ENCODE data around the gene SLC24A5.

The SLC24A5 gene

DNA sequence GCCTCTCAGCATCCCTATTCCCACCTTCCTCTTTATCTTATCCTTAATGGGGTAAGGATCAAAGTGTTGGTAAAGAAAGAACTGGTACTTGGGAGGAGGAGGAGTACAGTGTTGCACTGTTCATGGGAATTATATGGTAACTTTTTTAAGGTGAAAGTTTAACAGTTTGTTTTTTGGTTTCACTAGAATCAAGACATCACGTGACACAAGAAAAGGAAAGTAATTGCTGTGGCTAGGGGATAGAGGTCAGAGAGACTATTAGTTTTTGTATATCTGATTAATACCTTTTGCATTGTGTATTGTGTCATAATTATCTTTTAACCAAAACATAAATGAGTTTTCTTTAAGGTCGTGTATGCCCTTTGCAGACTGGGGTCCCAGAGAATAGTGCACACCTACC is 23.5 kb upstream of the SLC24A5 start:
- no peak for TF ChIP-seq NFIC (IDR thresholded peaks at IDR 0.05)
- no peak for TF ChIP-seq EP300 (IDR thresholded peaks at IDR 0.05; ENCODE audit: borderline replicate concordance)
- TF ChIP-seq TCF12 (IDR thresholded peaks at IDR 0.05; ENCODE audit: low read depth), result no peak
- TF ChIP-seq FOXM1 (IDR thresholded peaks at IDR 0.05; ENCODE audit: borderline replicate concordance, low read depth), result no peak
- no peak for TF ChIP-seq ZBTB7A (IDR thresholded peaks at IDR 0.05; ENCODE audit: low read depth)
- no peak for TF ChIP-seq RAD21 (IDR thresholded peaks at IDR 0.05; ENCODE audit: low read depth)
- no peak for TF ChIP-seq CEBPB (IDR thresholded peaks at IDR 0.05)
- TF ChIP-seq TEAD4 (IDR thresholded peaks at IDR 0.05), result no peak
- TF ChIP-seq EGR1 (IDR thresholded peaks at IDR 0.05), result no peak
- TF ChIP-seq, protein P1, sequence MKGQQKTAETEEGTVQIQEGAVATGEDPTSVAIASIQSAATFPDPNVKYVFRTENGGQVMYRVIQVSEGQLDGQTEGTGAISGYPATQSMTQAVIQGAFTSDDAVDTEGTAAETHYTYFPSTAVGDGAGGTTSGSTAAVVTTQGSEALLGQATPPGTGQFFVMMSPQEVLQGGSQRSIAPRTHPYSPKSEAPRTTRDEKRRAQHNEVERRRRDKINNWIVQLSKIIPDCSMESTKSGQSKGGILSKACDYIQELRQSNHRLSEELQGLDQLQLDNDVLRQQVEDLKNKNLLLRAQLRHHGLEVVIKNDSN (IDR thresholded peaks at IDR 0.05), result no peak
- TF ChIP-seq CREB1 (IDR thresholded peaks at IDR 0.05; ENCODE audit: low read depth), result no peak
- no peak for TF ChIP-seq TAF1 (IDR thresholded peaks at IDR 0.05; ENCODE audit: low read depth)
- TF ChIP-seq, protein P2, sequence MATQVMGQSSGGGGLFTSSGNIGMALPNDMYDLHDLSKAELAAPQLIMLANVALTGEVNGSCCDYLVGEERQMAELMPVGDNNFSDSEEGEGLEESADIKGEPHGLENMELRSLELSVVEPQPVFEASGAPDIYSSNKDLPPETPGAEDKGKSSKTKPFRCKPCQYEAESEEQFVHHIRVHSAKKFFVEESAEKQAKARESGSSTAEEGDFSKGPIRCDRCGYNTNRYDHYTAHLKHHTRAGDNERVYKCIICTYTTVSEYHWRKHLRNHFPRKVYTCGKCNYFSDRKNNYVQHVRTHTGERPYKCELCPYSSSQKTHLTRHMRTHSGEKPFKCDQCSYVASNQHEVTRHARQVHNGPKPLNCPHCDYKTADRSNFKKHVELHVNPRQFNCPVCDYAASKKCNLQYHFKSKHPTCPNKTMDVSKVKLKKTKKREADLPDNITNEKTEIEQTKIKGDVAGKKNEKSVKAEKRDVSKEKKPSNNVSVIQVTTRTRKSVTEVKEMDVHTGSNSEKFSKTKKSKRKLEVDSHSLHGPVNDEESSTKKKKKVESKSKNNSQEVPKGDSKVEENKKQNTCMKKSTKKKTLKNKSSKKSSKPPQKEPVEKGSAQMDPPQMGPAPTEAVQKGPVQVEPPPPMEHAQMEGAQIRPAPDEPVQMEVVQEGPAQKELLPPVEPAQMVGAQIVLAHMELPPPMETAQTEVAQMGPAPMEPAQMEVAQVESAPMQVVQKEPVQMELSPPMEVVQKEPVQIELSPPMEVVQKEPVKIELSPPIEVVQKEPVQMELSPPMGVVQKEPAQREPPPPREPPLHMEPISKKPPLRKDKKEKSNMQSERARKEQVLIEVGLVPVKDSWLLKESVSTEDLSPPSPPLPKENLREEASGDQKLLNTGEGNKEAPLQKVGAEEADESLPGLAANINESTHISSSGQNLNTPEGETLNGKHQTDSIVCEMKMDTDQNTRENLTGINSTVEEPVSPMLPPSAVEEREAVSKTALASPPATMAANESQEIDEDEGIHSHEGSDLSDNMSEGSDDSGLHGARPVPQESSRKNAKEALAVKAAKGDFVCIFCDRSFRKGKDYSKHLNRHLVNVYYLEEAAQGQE (IDR thresholded peaks at IDR 0.05; ENCODE audit: low read depth), result no peak
- no peak for TF ChIP-seq YY1 (IDR thresholded peaks at IDR 0.05; ENCODE audit: low read depth)
- TF ChIP-seq, protein P3, sequence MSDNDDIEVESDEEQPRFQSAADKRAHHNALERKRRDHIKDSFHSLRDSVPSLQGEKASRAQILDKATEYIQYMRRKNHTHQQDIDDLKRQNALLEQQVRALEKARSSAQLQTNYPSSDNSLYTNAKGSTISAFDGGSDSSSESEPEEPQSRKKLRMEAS (IDR thresholded peaks at IDR 0.05), result no peak

DNA sequence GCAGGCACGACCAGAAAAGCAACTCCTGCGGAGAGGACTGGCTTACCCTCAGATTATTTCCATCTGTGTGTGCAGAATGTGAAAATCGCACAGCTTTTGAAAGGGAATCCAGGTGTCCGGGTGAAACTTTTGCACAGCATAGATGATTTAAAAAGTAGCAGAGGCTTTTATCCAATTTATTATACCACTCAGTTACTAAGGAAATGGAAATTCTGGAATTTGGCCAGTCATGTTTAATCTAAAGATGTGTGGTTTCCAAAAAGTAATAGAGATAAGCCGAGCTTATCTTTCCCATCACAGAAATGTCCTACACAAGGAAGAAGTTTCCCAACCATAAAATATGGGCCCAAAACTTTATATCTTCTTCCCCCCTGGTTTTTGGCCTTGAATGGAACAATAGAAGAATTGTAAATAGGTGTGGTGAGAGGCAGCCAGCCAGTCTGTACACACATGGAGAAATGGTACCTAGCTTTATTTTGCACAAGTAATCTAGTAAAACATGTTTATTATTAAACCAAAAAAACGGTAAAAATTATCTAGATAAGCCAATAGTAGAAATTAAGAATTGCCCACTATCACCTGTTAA is 19.3 kb upstream of the SLC24A5 start:
- TF ChIP-seq CREB1 (IDR thresholded peaks at IDR 0.05; ENCODE audit: low read depth) (no peak), TCF12 (IDR thresholded peaks at IDR 0.05; ENCODE audit: low read depth) (no peak), FOXM1 (IDR thresholded peaks at IDR 0.05; ENCODE audit: borderline replicate concordance, low read depth) (no peak), NFIC (IDR thresholded peaks at IDR 0.05) (no peak), CEBPB (IDR thresholded peaks at IDR 0.05) (no peak), ZBTB7A (IDR thresholded peaks at IDR 0.05; ENCODE audit: low read depth) (no peak), RAD21 (IDR thresholded peaks at IDR 0.05; ENCODE audit: low read depth) (no peak), TAF1 (IDR thresholded peaks at IDR 0.05; ENCODE audit: low read depth) (no peak), EGR1 (IDR thresholded peaks at IDR 0.05) (no peak), EP300 (IDR thresholded peaks at IDR 0.05; ENCODE audit: borderline replicate concordance) (no peak), YY1 (IDR thresholded peaks at IDR 0.05; ENCODE audit: low read depth) (no peak), TEAD4 (IDR thresholded peaks at IDR 0.05) (no peak)
- TF ChIP-seq, protein P1 (IDR thresholded peaks at IDR 0.05), result no peak
- TF ChIP-seq, protein P2 (IDR thresholded peaks at IDR 0.05; ENCODE audit: low read depth), result no peak
- TF ChIP-seq, protein P3 (IDR thresholded peaks at IDR 0.05), result no peak

DNA sequence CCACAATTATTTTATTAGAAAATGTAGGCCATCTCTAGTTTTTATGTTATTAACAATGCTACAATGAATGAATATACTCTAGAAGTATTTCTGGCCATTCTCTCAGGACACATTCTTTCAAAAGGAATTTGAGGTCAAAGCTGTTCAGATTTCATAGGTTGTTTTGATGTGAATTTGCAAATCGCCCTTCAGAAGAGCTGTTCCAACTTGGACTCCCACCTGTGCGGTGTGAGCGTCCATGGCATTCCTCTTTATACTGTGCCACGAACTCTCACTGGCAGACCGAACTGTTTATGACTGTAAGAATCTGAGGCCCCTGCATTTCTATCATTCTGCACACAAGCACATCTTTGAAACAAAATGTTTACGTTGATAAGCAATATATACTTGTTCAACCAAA is 18.6 kb upstream of the SLC24A5 start:
- TF ChIP-seq, protein P3 (IDR thresholded peaks at IDR 0.05), result no peak
- TF ChIP-seq EP300 (IDR thresholded peaks at IDR 0.05; ENCODE audit: borderline replicate concordance) (no peak), RAD21 (IDR thresholded peaks at IDR 0.05; ENCODE audit: low read depth) (no peak), YY1 (IDR thresholded peaks at IDR 0.05; ENCODE audit: low read depth) (no peak), NFIC (IDR thresholded peaks at IDR 0.05) (no peak)

DNA sequence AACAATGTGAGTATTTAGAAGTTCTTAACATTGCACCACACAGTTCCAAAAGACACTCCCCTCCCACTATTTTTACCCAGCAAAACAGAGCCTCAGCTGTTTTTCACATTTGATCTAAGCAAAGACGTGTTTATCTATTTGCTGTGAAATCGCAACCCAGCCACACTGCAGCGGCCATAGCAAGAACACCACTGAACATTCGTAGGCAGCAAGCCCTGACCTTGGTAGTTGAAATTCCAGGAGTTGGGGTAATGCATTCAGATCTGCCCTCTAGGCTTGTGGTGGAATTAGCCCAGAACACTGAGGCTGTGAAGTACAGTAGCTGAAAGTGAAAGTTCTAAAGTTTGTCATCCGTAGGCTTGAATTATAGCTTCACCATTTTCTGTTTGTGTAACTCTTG is 17.1 kb upstream of the SLC24A5 start:
- TF ChIP-seq TEAD4 (IDR thresholded peaks at IDR 0.05), result no peak
- TF ChIP-seq EP300 (IDR thresholded peaks at IDR 0.05; ENCODE audit: borderline replicate concordance), result no peak
- no peak for TF ChIP-seq NFIC (IDR thresholded peaks at IDR 0.05)
- TF ChIP-seq, protein P3 (IDR thresholded peaks at IDR 0.05), result no peak
- TF ChIP-seq TCF12 (IDR thresholded peaks at IDR 0.05; ENCODE audit: low read depth), result no peak
- TF ChIP-seq RAD21 (IDR thresholded peaks at IDR 0.05; ENCODE audit: low read depth), result no peak
- TF ChIP-seq, protein P2 (IDR thresholded peaks at IDR 0.05; ENCODE audit: low read depth), result no peak
- no peak for TF ChIP-seq TAF1 (IDR thresholded peaks at IDR 0.05; ENCODE audit: low read depth)
- TF ChIP-seq CEBPB (IDR thresholded peaks at IDR 0.05), result no peak
- no peak for TF ChIP-seq CREB1 (IDR thresholded peaks at IDR 0.05; ENCODE audit: low read depth)
- TF ChIP-seq ZBTB7A (IDR thresholded peaks at IDR 0.05; ENCODE audit: low read depth), result no peak
- TF ChIP-seq YY1 (IDR thresholded peaks at IDR 0.05; ENCODE audit: low read depth), result no peak
- TF ChIP-seq EGR1 (IDR thresholded peaks at IDR 0.05), result no peak
- TF ChIP-seq, protein P1 (IDR thresholded peaks at IDR 0.05), result no peak
- TF ChIP-seq FOXM1 (IDR thresholded peaks at IDR 0.05; ENCODE audit: borderline replicate concordance, low read depth), result no peak

All from Ishikawa (cell line).